SJSA1 (cell line): Measurements from ENCODE around the gene CPNE5. TPM values are rescaled to one million over a fixed set of nuclear protein-coding genes. Genes with fewer than 3 reads are reported as not detected.
"Not testable (repeated sequence)": the region's sequence is repeated elsewhere in the genome, so short reads cannot be mapped to it uniquely, and the experiment has no call there.

Experiments
- DNase-seq, 2 experiments: peaks; one replicate each; pipeline ENCODE4 v3.0.0-alpha.2; 2015 to 2020; ENCODE audit warnings: low spot score in 2 of 2, low read depth in 1 of 2
- H3K27ac ChIP-seq: fragments of 250-450 bp; sonication (Bioruptor Pico); 2 replicates; pipeline ENCODE4 v1.5.1; 2020; ENCODE audit warnings: mild to moderate bottlenecking, moderate library complexity
- H3K27me3 ChIP-seq: fragments of 250-450 bp; sonication (Bioruptor Pico); replicated peaks from 2 replicates; pipeline ENCODE4 v1.5.1; 2020; ENCODE audit warnings: mild to moderate bottlenecking, moderate library complexity
- H3K36me3 ChIP-seq: fragments of 250-450 bp; sonication (Bioruptor Pico); 2 replicates; pipeline ENCODE4 v1.5.1; 2020; ENCODE audit warnings: mild to moderate bottlenecking
- H3K4me1 ChIP-seq: fragments of 250-450 bp; sonication (Bioruptor Pico); replicated peaks from 2 replicates; pipeline ENCODE4 v1.6.1; 2021; ENCODE audit warnings: mild to moderate bottlenecking
- H3K4me3 ChIP-seq: fragments of 250-450 bp; sonication (Bioruptor Pico); 2 replicates; pipeline ENCODE4 v1.5.1; 2020; ENCODE audit warnings: mild to moderate bottlenecking
- H3K9me3 ChIP-seq: fragments of 250-450 bp; sonication (Bioruptor Pico); replicated peaks from 2 replicates; pipeline ENCODE4 v1.5.1; 2020; ENCODE audit warnings: mild to moderate bottlenecking
- total RNA-seq: library from RNA; depleted of rRNA; stranded (reverse); fragments of >200 nt; shearing (Covaris generic); gene quantifications from 2 replicates; pipeline ENCODE4 v1.2.3, GENCODE V29; 2014

CPNE5 gene
- total RNA-seq, 1 experiment from 2014 or later: 0.08 TPM

- H3K9me3 ChIP-seq: no peaks in the 10 kb centered on the region
- H3K4me1 ChIP-seq: peaks cover 10% of the 10 kb centered on the region
- no peaks in the 10 kb centered on the region for H3K27me3 ChIP-seq
- no peak for DNase-seq
- H3K4me3 ChIP-seq: no peak overlapping the region
- no peaks in the 10 kb centered on the region for H3K36me3 ChIP-seq
- H3K27ac ChIP-seq: no peak overlapping the region
These were observed 104.7 kb downstream of the CPNE5 start for GRCh38 chr6:36734486-36735060.

- Histone ChIP-seq H3K27me3 (no peaks in the 10 kb centered on the region), H3K9me3 (no peaks in the 10 kb centered on the region), H3K4me1 (peaks cover 15% of the 10 kb centered on the region), H3K4me3 (no peak overlapping the region), H3K27ac (no peak overlapping the region), H3K36me3 (no peaks in the 10 kb centered on the region)
- no peak for DNase-seq
These were observed 105.9 kb downstream of the CPNE5 start for GRCh38 chr6:36733300-36733699.

GRCh38 chr6:36731622-36732310, 107.5 kb downstream of the CPNE5 start:
- Histone ChIP-seq H3K9me3 (no peaks in the 10 kb centered on the region), H3K36me3 (no peaks in the 10 kb centered on the region), H3K4me1 (peaks cover 18% of the 10 kb centered on the region), H3K27me3 (no peaks in the 10 kb centered on the region), H3K4me3 (no peak overlapping the region), H3K27ac (no peak overlapping the region)
- DNase-seq: no peak

GRCh38 chr6:36730424-36731380, 108.5 kb downstream of the CPNE5 start:
- Histone ChIP-seq H3K27me3 (no peaks in the 10 kb centered on the region), H3K9me3 (no peaks in the 10 kb centered on the region), H3K36me3 (no peaks in the 10 kb centered on the region), H3K4me3 (no peak overlapping the region), H3K4me1 (peaks cover 17% of the 10 kb centered on the region), H3K27ac (no peak overlapping the region)
- no peak for DNase-seq

GRCh38 chr6:36729161-36729524, 110.1 kb downstream of the CPNE5 start:
- DNase-seq: peak in 1 of 2 experiments; percentile 27

GRCh38 chr6:36728289-36729160, 110.7 kb downstream of the CPNE5 start:
- Histone ChIP-seq H3K27ac (no peak overlapping the region), H3K36me3 (no peaks in the 10 kb centered on the region), H3K9me3 (no peaks in the 10 kb centered on the region), H3K4me1 (peaks cover 12% of the 10 kb centered on the region), H3K27me3 (no peaks in the 10 kb centered on the region), H3K4me3 (no peak overlapping the region)
- no peak for DNase-seq

More at GRCh38 chr6:36729161-36729524, 110.1 kb downstream of the CPNE5 start:
- no peak overlapping the region for H3K27ac ChIP-seq
- no peaks in the 10 kb centered on the region for H3K36me3 ChIP-seq
- no peak overlapping the region for H3K4me3 ChIP-seq
- H3K9me3 ChIP-seq: no peaks in the 10 kb centered on the region
- peaks cover 12% of the 10 kb centered on the region for H3K4me1 ChIP-seq
- no peaks in the 10 kb centered on the region for H3K27me3 ChIP-seq

- no peaks in the 10 kb centered on the region for H3K36me3 ChIP-seq
- no peaks in the 10 kb centered on the region for H3K9me3 ChIP-seq
- no peaks in the 10 kb centered on the region for H3K27me3 ChIP-seq
- peak in 1 of 2 experiments; percentile 43 for DNase-seq
- no peak overlapping the region for H3K27ac ChIP-seq
- peaks cover 12% of the 10 kb centered on the region for H3K4me1 ChIP-seq
- H3K4me3 ChIP-seq: no peak overlapping the region
These were observed 111.7 kb downstream of the CPNE5 start for GRCh38 chr6:36727505-36728021.

GRCh38 chr6:36725581-36725980, 113.7 kb downstream of the CPNE5 start:
- no peaks in the 10 kb centered on the region for H3K9me3 ChIP-seq
- DNase-seq: no peak
- no peak overlapping the region for H3K27ac ChIP-seq
- no peak overlapping the region for H3K4me3 ChIP-seq
- peaks cover 12% of the 10 kb centered on the region for H3K4me1 ChIP-seq
- H3K36me3 ChIP-seq: no peaks in the 10 kb centered on the region
- H3K27me3 ChIP-seq: no peaks in the 10 kb centered on the region

- H3K36me3 ChIP-seq: no peaks in the 10 kb centered on the region
- no peaks in the 10 kb centered on the region for H3K27me3 ChIP-seq
- H3K4me3 ChIP-seq: no peak overlapping the region
- no peaks in the 10 kb centered on the region for H3K9me3 ChIP-seq
- H3K27ac ChIP-seq: no peak overlapping the region
- peak; percentile 39 to 68 for DNase-seq
- peaks cover 12% of the 10 kb centered on the region for H3K4me1 ChIP-seq
These were observed 114.5 kb downstream of the CPNE5 start for GRCh38 chr6:36724514-36725390.

- not testable (repeated sequence) for H3K9me3 ChIP-seq, H3K4me1 ChIP-seq, DNase-seq, H3K27ac ChIP-seq, H3K4me3 ChIP-seq, H3K27me3 ChIP-seq, H3K36me3 ChIP-seq
These were observed 115.3 kb downstream of the CPNE5 start for GRCh38 chr6:36723992-36724391.

GRCh38 chr6:36722879-36723278, 116.4 kb downstream of the CPNE5 start:
- Histone ChIP-seq H3K27me3 (no peaks in the 10 kb centered on the region), H3K36me3 (no peaks in the 10 kb centered on the region), H3K4me3 (no peak overlapping the region), H3K9me3 (no peaks in the 10 kb centered on the region), H3K27ac (no peak overlapping the region), H3K4me1 (peaks cover 2% of the 10 kb centered on the region)
- no peak for DNase-seq

- Histone ChIP-seq H3K27me3 (no peaks in the 10 kb centered on the region), H3K9me3 (no peaks in the 10 kb centered on the region), H3K4me3 (no peak overlapping the region), H3K4me1 (no peaks in the 10 kb centered on the region; the same call in 1 of the 2 replicates), H3K27ac (no peak overlapping the region), H3K36me3 (no peaks in the 10 kb centered on the region)
- peak in 1 of 2 experiments; percentile 39 for DNase-seq
These were observed 116.9 kb downstream of the CPNE5 start for GRCh38 chr6:36722365-36722764.
